Upper lobe of right lung (tissue), 1 donor: ENCODE measurements around the gene PRLH. TPM values are rescaled to one million over a fixed set of nuclear protein-coding genes. Genes with fewer than 3 reads are reported as not detected.
A peak's percentile ranks its signal among the peaks of the same experiment; 100 is the strongest.
"Not testable (repeated sequence)": the region's sequence is repeated elsewhere in the genome, so short reads cannot be mapped to it uniquely, and the experiment has no call there.

ENCODE experiments used
- ATAC-seq: fragments of 200-7000 bp; cut with Tn5 transposase; one replicate; pipeline ENCODE4 v1.9.1; 2020; ENCODE audit warnings: mild to moderate bottlenecking, moderate library complexity
- DNase-seq: peaks from one replicate; pipeline ENCODE4 v3.0.0-alpha.2; 2020
- H3K27ac ChIP-seq: fragments of 200-600 bp; one replicate; pipeline ENCODE4 v1.8.0; 2022
- H3K27me3 ChIP-seq: fragments of 200-600 bp; one replicate; pipeline ENCODE4 v1.8.0; 2022; ENCODE audit warnings: mild to moderate bottlenecking
- H3K36me3 ChIP-seq: fragments of 200-600 bp; one replicate; pipeline ENCODE4 v1.8.0; 2022
- H3K4me1 ChIP-seq: fragments of 200-600 bp; one replicate; pipeline ENCODE4 v1.8.0; 2022
- H3K4me3 ChIP-seq: fragments of 200-600 bp; one replicate; pipeline ENCODE4 v1.8.0; 2022; ENCODE audit warnings: mild to moderate bottlenecking
- H3K9me3 ChIP-seq: fragments of 200-600 bp; one replicate; pipeline ENCODE4 v1.8.0; 2022
- CTCF ChIP-seq: fragments of 200-600 bp; IDR thresholded peaks from one replicate; pipeline ENCODE4 v1.8.0; 2022; ENCODE audit warnings: antibody characterized with exemption
- intact Hi-C: fragments of 100-400 bp; cut with DNase I; formaldehyde crosslinking; loops from one replicate; pipeline ENCODE4 v1.11.0; 2022
- total RNA-seq: library from RNA; stranded (reverse); fragmentation: NEBNext Ultra II Directional; extraction: Animal tissue kit (Norgen Biotek cat#: 25700); gene quantifications from one replicate; pipeline ENCODE4 v1.2.1, GENCODE V29; 2021
- donor health status: DM: no; HTN: yes; CAD: no; lungs with severe emphysema.

The PRLH gene
- total RNA-seq, 1 donor from 2014 or later = not detected

GRCh38 chr2:237593036-237593435 lies 26.7 kb downstream of the PRLH start:
- no peak for TF ChIP-seq CTCF
- DNase-seq = no peak
- H3K27ac ChIP-seq = no peak overlapping the region
- H3K4me1 ChIP-seq = no peaks in the 10 kb centered on the region
- H3K4me3 ChIP-seq = no peak overlapping the region
- no peaks in the 10 kb centered on the region for H3K9me3 ChIP-seq
- no peaks in the 10 kb centered on the region for H3K36me3 ChIP-seq
- no peaks in the 10 kb centered on the region for H3K27me3 ChIP-seq
- intact Hi-C loops = no loop called here
- no peak for ATAC-seq

- no peak overlapping the region for H3K27ac ChIP-seq
- intact Hi-C loops = no loop called here
- TF ChIP-seq CTCF = no peak
- no peaks in the 10 kb centered on the region for H3K9me3 ChIP-seq
- no peaks in the 10 kb centered on the region for H3K27me3 ChIP-seq
- ATAC-seq (no peak), DNase-seq (no peak)
- H3K4me1 ChIP-seq = no peaks in the 10 kb centered on the region
- H3K4me3 ChIP-seq = no peak overlapping the region
- no peaks in the 10 kb centered on the region for H3K36me3 ChIP-seq
Observed at GRCh38 chr2:237593596-237594320, 27.4 kb downstream of the PRLH start.

GRCh38 chr2:237594514-237594871 lies 28.1 kb downstream of the PRLH start:
- Histone ChIP-seq H3K27ac (peak overlapping the region; percentile 42), H3K4me1 (no peaks in the 10 kb centered on the region), H3K27me3 (no peaks in the 10 kb centered on the region), H3K4me3 (no peak overlapping the region), H3K36me3 (no peaks in the 10 kb centered on the region), H3K9me3 (no peaks in the 10 kb centered on the region)
- DNase-seq (no peak), ATAC-seq (peak; percentile 5)
- TF ChIP-seq CTCF = no peak
- intact Hi-C loops = no loop called here

- H3K36me3 ChIP-seq, intact Hi-C loops, DNase-seq, H3K4me3 ChIP-seq, H3K4me1 ChIP-seq, H3K27me3 ChIP-seq, ATAC-seq, H3K9me3 ChIP-seq, H3K27ac ChIP-seq: not testable (repeated sequence)
Observed at GRCh38 chr2:237595829-237596519, 29.6 kb downstream of the PRLH start.

- no peak overlapping the region for H3K4me3 ChIP-seq
- H3K27me3 ChIP-seq = no peaks in the 10 kb centered on the region
- no peak for ATAC-seq
- no peaks in the 10 kb centered on the region for H3K9me3 ChIP-seq
- intact Hi-C loops = no loop called here
- no peaks in the 10 kb centered on the region for H3K4me1 ChIP-seq
- TF ChIP-seq CTCF = no peak
- no peak for DNase-seq
- H3K36me3 ChIP-seq = no peaks in the 10 kb centered on the region
- no peak overlapping the region for H3K27ac ChIP-seq
Observed at GRCh38 chr2:237596520-237597195, 30.3 kb downstream of the PRLH start.
